SH-SY5Y (cell line): ENCODE measurements around the gene LRP4.

Source experiments
- GATA2 ChIP-seq: IDR thresholded peaks from 2 replicates; pipeline ENCODE4 v1.6.1; 2011; ENCODE audit warnings: mild to moderate bottlenecking, low read depth, low read length
- GATA3 ChIP-seq: IDR thresholded peaks from 2 replicates; pipeline ENCODE4 v1.6.1; 2011; ENCODE audit warnings: low read depth, mild to moderate bottlenecking, low read length, moderate library complexity

DNA sequence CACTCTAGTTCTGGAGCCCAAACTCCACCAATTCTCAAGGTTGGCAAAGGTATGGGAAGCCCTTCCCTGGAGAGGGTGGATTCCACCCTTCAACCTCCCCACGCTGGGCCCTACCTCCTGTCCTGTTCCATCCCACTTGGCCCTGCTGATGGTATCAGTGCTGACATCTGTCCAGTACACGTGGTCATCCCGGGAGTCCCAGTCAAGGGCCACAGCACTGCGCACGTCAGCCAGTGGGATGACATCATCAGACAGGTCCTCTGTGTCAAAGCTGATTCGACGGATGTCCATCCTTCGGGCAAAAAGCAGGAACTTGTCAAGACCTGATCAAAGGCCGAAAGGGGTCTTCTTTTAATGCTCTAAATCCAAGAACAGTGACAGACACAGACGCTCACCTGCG is 32.1 kb downstream of the LRP4 start:
- no peak for TF ChIP-seq GATA2
- TF ChIP-seq GATA3 = no peak
